ENCODE results near the gene CRADD.

The CRADD gene

DNA sequence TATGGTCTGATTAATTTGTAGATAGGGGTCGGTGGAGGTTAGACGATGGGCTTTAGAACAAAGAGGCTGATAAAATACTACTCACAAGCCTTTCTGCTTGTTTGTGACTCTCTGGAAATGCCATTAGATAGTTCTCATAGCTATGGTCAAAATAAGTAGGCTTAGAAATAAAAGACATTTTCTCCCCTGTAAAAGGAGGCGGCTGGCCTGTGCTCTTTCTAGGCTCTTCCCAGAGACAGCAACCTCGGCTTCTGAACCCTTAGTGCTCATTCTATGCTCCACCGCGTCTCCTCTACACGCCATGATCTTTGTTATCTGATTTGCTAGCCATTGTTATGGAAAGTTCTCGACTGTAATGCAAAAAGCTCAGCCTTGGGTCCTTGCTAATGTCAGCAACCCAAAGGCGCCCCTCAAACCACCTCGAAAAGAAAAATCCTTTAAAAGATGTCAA is 64.5 kb downstream of the CRADD start:
- TF ChIP-seq TAF1 (IDR thresholded peaks at IDR 0.05; ENCODE audit: borderline replicate concordance, low read depth, low read length) (no peak), POLR2A (IDR thresholded peaks at IDR 0.05; ENCODE audit: low read depth, low read length) (no peak), POLR2AphosphoS5 (IDR thresholded peaks at IDR 0.05; ENCODE audit: low read depth, low read length) (no peak)
- peak; percentile 8 for DNase-seq (ENCODE audit: insufficient read length)
- FAIRE-seq, result no peak

DNA sequence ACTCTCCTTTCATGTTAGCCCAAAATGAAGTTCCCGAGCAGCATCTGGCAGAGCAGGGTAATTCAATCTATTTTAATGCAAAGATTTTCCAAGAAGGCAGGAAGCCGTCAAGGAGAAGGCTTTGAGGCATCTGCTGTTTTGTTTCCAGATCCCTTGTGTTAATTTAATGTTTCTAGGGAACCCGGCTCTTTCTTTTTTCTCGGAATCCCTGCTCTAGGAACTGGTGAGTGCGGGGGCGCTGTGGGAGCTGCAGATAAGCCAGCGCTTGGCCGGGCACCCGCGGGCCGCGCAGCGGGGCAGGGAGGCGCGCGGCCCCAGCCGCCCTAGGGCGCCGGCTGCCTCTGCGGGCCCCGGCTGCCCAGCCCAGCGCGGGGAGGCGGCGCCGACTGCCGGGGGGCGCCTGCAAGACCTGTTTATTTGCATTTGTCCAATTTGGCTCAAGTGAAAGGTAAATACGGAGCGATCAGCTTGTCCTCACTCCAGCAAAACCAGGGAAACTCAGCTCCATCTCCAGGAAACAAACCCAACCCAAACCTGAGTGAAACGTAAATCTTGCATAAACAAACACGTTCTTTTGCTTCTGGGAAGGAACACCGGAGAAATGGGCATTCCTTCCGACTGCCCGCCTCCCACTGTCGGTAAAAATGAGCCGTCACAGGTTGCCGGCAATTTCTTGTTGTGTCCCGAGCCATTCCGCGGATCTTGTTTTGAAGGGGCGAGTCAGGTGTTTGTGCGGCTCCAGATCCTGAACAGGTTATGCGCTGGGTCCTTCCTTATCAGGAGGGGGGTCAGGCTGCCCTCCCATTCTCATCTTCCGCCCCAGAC is 65.1 kb downstream of the CRADD start:
- TF ChIP-seq POLR2AphosphoS5 (IDR thresholded peaks at IDR 0.05; ENCODE audit: low read depth, low read length) (no peak), TAF1 (IDR thresholded peaks at IDR 0.05; ENCODE audit: borderline replicate concordance, low read depth, low read length) (no peak), POLR2A (IDR thresholded peaks at IDR 0.05; ENCODE audit: low read depth, low read length) (no peak)
- peak; percentile 53 for FAIRE-seq
- peak; percentile 60 for DNase-seq (ENCODE audit: insufficient read length)

DNA sequence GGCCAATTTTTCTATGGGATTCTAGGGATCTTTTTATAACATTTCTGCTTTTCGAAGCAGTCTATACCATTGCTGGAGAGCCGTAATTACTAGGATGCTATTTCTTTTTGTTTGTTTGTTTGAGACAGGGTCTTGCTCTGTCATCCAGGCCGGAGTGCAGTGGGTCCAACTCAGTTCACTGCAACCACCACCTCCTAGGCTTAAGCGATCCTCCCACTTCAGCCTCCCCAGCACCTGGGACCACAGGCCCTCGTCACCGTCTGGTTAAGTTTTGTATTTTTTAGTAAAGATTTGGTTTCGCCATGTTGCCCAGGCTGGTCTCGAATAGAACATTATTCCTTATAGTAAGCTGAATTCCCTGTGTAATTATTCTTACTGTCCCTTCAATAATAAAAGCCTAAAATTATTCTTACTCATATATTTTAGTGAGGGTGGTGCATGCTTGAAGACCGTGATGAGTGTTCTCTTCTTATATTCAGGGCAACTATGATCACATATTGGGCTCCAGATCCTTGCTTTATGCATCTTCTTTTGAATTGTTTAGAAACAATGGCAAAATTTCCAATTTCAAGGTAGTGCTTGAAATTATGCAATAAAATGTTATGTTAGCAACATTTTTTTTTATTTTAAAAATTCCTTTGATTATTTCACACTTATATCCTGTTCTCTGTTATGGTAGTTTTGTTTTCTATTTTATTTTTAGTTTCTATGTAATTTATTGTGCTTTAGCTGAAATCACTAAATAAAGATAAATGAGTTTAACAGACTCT is 66.2 kb downstream of the CRADD start:
- FAIRE-seq (no peak), DNase-seq (ENCODE audit: insufficient read length) (no peak)
- TF ChIP-seq TAF1 (IDR thresholded peaks at IDR 0.05; ENCODE audit: borderline replicate concordance, low read depth, low read length), result no peak
- no peak for TF ChIP-seq POLR2A (IDR thresholded peaks at IDR 0.05; ENCODE audit: low read depth, low read length)
- no peak for TF ChIP-seq POLR2AphosphoS5 (IDR thresholded peaks at IDR 0.05; ENCODE audit: low read depth, low read length)

DNA sequence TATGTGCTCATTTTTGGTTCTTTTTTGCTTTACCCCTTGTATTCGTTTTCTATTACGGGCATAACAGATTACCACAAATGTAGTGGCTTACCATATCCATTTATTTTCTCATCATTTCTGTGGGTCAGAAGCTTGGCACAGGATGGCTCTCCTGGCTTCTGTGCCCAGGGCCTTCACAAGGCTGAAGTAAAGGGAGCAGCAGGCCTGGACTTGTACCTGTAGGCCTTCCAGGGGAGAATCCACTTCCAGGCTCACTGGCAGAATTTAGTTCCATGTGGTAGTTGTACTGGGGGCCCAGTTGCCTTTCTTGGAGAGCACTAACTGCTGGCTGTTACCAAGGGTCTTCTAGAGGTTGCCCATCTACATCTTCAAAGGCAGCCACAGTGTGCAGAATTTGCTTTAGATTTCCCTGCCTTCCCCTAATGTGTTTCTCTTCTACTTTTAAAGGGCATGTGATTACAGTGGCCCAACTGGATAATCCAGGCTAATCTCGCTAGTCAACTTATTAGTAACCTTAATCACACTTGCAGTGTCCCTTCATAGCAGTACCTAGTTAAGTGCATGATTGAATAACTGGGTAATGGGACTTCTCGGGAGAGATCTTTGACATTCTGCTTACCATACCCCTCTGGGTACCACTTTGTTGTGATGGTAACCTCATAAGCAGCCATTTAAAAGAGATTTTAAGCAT is 67.0 kb downstream of the CRADD start:
- DNase-seq (ENCODE audit: insufficient read length) (no peak), FAIRE-seq (no peak)
- TF ChIP-seq POLR2AphosphoS5 (IDR thresholded peaks at IDR 0.05; ENCODE audit: low read depth, low read length) (no peak), TAF1 (IDR thresholded peaks at IDR 0.05; ENCODE audit: borderline replicate concordance, low read depth, low read length) (no peak), POLR2A (IDR thresholded peaks at IDR 0.05; ENCODE audit: low read depth, low read length) (no peak)

DNA sequence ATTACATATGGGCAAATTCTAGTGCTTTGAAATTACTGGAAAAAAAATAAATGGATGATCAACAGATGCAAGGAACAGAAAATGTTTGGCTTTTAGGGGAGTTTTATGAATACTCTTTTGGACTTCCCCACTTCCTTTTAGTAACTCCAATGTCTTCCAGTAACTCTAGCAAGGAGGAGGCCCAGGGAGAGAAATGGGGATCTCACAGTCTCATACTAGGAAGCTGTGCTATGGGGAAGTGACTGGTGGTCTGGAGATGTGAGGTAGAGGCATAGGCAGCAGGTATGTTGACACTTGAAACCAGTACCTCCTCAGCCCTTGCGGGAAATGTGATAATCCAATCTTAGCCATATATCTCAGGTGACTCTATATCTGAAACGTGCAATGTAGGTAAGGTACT is 68.1 kb downstream of the CRADD start:
- DNase-seq (ENCODE audit: insufficient read length) (no peak), FAIRE-seq (peak; percentile 66)
- TF ChIP-seq POLR2A (IDR thresholded peaks at IDR 0.05; ENCODE audit: low read depth, low read length) (no peak), TAF1 (IDR thresholded peaks at IDR 0.05; ENCODE audit: borderline replicate concordance, low read depth, low read length) (no peak), POLR2AphosphoS5 (IDR thresholded peaks at IDR 0.05; ENCODE audit: low read depth, low read length) (no peak)

DNA sequence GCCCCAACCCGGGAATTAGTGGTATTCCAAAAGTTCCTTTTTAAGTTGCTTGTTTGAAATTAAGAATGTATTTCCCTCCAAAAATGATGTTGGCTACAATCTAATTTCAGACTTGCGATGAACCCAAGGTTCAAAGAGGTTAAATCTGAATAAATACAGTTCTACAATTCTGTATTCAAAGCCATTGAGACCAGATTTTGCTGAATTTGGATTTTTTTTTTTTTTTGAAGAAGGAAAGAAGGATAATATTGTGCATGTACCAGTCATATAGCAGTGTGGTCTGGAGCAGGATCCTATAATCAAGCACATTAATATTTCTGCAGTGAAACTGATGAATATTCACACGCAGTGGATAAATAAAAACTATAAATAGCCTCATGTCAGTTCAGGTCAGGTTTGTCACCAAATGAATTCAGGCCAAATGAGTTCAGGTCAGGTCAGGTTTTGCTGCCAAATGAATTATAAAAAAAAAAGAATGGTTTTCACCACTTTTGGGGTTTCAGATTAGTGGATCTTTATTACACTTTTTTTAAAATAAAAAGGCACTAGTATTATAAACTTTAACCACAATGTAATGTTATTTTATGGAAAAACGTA is 69.5 kb downstream of the CRADD start:
- DNase-seq (ENCODE audit: insufficient read length) (no peak), FAIRE-seq (no peak)
- TF ChIP-seq TAF1 (IDR thresholded peaks at IDR 0.05; ENCODE audit: borderline replicate concordance, low read depth, low read length), result no peak
- no peak for TF ChIP-seq POLR2A (IDR thresholded peaks at IDR 0.05; ENCODE audit: low read depth, low read length)
- no peak for TF ChIP-seq POLR2AphosphoS5 (IDR thresholded peaks at IDR 0.05; ENCODE audit: low read depth, low read length)

DNA sequence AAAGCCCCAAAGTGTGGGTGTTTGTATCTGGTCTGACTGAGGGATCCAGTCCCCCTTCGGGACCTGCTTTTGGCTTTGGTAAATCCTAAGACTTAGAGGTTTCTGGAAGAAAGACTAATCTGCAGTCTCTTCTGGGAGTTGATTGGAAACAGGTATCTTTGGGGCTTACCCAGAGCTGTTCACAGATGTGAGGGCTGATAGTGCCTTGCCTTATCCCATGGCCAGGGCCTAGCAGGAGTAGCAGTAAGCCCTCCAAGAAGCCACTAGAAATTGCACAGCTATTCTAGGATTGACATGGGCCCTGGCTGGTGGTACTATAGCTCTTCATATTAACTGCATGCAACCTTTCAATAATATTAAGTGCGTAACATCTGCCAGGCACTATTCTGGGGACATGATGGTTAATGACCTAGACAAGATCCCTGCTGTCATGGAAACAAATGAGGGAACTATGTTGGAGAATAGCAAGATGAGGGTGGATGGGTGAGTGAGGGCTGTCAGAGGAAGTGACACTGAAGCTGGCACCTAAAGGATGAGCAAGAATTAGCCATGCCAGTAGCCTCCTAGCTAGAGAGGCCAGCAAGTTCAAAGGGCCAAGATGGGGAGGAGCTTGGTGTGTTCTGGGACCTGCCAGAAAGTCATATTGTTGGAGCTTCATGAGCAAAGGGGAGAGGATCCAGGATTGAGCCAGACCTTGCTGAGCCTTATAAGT is 71.7 kb downstream of the CRADD start:
- DNase-seq (ENCODE audit: insufficient read length) (no peak), FAIRE-seq (no peak)
- TF ChIP-seq POLR2A (IDR thresholded peaks at IDR 0.05; ENCODE audit: low read depth, low read length) (no peak), POLR2AphosphoS5 (IDR thresholded peaks at IDR 0.05; ENCODE audit: low read depth, low read length) (no peak), TAF1 (IDR thresholded peaks at IDR 0.05; ENCODE audit: borderline replicate concordance, low read depth, low read length) (no peak)

DNA sequence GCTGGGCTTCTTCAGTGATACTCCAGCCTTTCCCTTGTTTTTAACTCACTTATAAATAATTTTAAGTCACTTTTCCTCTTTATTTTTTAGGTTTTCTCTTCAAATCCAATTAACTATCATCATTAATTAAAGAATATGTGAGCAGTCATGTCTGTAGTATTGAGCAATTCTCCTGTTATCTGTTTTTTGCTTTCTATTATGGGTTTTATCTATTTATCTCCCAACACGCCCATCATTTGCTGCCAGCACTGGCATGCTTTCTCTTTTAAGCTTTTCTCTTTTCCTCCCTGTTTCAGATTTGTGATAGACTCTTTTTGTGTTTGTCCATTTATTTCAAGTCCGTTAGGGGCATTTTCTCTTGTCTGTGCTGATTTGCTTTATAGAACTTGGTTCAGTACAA is 72.3 kb downstream of the CRADD start:
- FAIRE-seq (no peak), DNase-seq (ENCODE audit: insufficient read length) (no peak)
- no peak for TF ChIP-seq POLR2A (IDR thresholded peaks at IDR 0.05; ENCODE audit: low read depth, low read length)
- no peak for TF ChIP-seq POLR2AphosphoS5 (IDR thresholded peaks at IDR 0.05; ENCODE audit: low read depth, low read length)
- no peak for TF ChIP-seq TAF1 (IDR thresholded peaks at IDR 0.05; ENCODE audit: borderline replicate concordance, low read depth, low read length)

DNA sequence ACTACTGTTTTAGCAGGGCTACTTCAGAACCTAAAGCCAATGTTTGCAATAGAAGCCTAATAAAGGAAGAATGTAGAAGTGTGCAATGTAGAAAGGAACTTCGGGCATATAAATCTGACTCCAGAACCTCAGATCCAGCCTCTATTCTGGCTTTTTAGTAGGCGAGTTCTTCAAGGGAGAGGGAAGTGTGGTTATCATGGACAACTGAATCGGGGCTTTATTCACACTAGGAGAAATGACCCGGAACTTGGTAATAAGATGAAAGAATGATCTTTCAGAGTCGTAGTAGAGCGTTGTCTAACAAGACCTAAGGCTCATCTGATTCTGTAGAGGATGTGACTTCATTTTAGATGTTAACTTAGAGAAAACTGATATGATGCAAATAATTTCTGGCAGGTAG is 72.9 kb downstream of the CRADD start:
- FAIRE-seq, result no peak
- no peak for DNase-seq (ENCODE audit: insufficient read length)
- no peak for TF ChIP-seq POLR2AphosphoS5 (IDR thresholded peaks at IDR 0.05; ENCODE audit: low read depth, low read length)
- no peak for TF ChIP-seq POLR2A (IDR thresholded peaks at IDR 0.05; ENCODE audit: low read depth, low read length)
- no peak for TF ChIP-seq TAF1 (IDR thresholded peaks at IDR 0.05; ENCODE audit: borderline replicate concordance, low read depth, low read length)

DNA sequence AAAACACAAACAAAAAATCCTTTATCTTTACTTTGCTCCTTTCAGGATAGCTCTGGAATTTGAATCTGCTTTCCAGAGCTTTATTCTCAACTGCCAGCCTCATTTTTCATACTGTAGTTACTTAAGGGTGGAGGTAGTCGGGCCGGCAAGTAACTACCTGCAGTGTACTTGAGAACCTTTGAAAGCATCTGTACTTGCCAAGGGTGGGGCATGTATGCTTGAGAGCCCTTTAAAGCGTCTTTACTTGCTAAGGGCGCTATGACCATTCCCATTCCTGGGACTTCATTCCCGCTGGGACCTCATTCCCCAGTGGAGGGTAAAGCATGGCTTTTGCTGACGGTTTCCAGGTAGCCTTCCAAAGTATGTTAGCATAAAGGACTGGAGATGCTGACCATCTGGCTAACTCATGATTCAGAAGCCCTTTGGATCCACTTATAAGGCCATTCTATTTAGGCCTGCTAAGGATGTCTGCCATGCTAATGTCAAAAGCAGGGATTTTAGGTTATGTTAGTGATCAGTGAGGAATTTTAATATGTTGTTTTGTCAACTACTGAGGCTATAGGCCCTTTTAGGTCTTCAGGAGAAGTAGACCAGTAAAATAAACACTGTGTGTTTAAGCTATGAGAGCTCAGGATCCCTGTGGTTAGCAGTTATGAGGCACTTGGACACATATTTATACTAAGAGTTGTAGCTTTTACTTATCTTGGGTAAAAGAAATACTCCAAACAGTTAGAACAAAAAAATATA is 74.9 kb downstream of the CRADD start:
- FAIRE-seq (no peak), DNase-seq (ENCODE audit: insufficient read length) (no peak)
- TF ChIP-seq TAF1 (IDR thresholded peaks at IDR 0.05; ENCODE audit: borderline replicate concordance, low read depth, low read length) (no peak), POLR2AphosphoS5 (IDR thresholded peaks at IDR 0.05; ENCODE audit: low read depth, low read length) (no peak), POLR2A (IDR thresholded peaks at IDR 0.05; ENCODE audit: low read depth, low read length) (no peak)

Measured in GM12892 (cell line).